ENCODE data around the gene ANKRD11. TPM values are rescaled to one million over a fixed set of nuclear protein-coding genes. Genes with fewer than 3 reads are reported as not detected.
"Not testable (repeated sequence)": the region's sequence is repeated elsewhere in the genome, so short reads cannot be mapped to it uniquely, and the experiment has no call there.

Gene ANKRD11
- total RNA-seq, 1 donor from 2014 or later, result 178 TPM

DNA sequence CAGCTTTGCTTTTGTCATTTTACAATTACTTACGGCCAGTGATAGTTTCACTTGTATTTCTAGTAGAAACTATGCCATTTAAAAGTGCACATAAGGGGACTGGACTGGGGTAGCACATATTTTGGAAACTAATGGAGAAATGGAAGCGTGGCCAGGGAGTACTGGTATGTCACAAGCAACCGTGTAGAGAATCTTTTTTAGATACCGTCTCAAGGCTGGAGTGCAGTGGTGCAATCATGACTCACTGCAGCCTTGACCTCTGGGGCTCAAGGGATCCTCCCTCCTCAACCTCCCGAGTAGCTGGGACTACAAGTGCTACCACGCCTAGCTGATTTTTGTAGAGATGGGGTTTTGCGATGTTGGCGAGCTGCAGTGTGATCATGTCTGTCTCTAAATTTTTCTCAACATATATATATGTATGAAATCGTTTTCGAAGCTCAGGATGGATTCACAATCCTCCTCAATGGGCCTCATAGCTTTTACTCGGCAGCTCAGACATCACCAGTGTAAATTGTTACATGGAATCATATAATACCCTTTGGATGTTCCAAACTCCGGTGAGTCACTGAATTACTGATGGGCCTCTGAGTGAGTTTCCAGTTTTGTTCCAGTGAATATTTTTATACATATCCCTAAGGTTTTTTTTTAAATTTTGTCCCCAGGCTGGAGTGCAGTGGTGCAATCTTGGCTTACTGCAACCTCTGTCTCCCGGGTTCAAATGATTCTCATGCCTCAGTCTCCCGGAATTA, 221.2 kb downstream of the ANKRD11 start:
- Mint-ChIP-seq H3K9me3 (ENCODE audit: low read depth) (no peaks in the 10 kb centered on the region), H3K27ac (no peak overlapping the region), H3K4me3 (ENCODE audit: low read depth) (no peak overlapping the region), H3K36me3 (ENCODE audit: insufficient read depth) (peaks cover 24% of the 10 kb centered on the region), H3K27me3 (no peaks in the 10 kb centered on the region), H3K4me1 (ENCODE audit: low read depth) (no peaks in the 10 kb centered on the region)
- TF ChIP-seq CTCF (IDR thresholded peaks at IDR 0.05; ENCODE audit: unreplicated experiment), result no peak
- no peak for DNase-seq (ENCODE audit: low spot score, unreplicated experiment)

DNA sequence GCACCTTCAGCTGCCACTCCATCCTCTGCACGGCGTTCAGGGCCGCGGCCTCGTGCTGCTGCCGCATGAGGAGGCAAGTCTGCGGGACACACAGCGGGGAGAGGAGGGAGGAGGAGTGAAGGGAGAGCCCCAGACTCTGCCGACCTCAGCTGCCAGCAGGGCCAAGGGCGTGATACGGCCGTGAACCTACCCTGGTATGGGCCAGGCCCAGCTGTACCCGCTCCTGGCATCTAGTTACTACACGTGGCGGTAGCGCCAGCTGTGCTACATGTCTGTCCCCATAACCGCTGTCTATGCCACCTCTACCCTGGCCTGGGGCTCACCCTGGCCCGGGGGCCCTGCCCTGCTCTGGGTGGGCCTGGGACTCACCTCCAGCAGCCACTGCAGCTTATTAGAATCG, 221.8 kb downstream of the ANKRD11 start:
- Mint-ChIP-seq H3K27me3 (no peaks in the 10 kb centered on the region), H3K4me3 (ENCODE audit: low read depth) (no peak overlapping the region), H3K27ac (no peak overlapping the region), H3K9me3 (ENCODE audit: low read depth) (no peaks in the 10 kb centered on the region), H3K36me3 (ENCODE audit: insufficient read depth) (peaks cover 21% of the 10 kb centered on the region), H3K4me1 (ENCODE audit: low read depth) (no peaks in the 10 kb centered on the region)
- DNase-seq (ENCODE audit: low spot score, unreplicated experiment), result no peak
- no peak for TF ChIP-seq CTCF (IDR thresholded peaks at IDR 0.05; ENCODE audit: unreplicated experiment)

GRCh38 chr16:89267746-89268145, 222.6 kb downstream of the ANKRD11 start:
- H3K27ac Mint-ChIP-seq; H3K27me3 Mint-ChIP-seq; H3K4me3 Mint-ChIP-seq (ENCODE audit: low read depth); DNase-seq (ENCODE audit: low spot score, unreplicated experiment); H3K4me1 Mint-ChIP-seq (ENCODE audit: low read depth); H3K9me3 Mint-ChIP-seq (ENCODE audit: low read depth): not testable (repeated sequence)
- peaks cover 16% of the 10 kb centered on the region for H3K36me3 Mint-ChIP-seq (ENCODE audit: insufficient read depth)

DNA sequence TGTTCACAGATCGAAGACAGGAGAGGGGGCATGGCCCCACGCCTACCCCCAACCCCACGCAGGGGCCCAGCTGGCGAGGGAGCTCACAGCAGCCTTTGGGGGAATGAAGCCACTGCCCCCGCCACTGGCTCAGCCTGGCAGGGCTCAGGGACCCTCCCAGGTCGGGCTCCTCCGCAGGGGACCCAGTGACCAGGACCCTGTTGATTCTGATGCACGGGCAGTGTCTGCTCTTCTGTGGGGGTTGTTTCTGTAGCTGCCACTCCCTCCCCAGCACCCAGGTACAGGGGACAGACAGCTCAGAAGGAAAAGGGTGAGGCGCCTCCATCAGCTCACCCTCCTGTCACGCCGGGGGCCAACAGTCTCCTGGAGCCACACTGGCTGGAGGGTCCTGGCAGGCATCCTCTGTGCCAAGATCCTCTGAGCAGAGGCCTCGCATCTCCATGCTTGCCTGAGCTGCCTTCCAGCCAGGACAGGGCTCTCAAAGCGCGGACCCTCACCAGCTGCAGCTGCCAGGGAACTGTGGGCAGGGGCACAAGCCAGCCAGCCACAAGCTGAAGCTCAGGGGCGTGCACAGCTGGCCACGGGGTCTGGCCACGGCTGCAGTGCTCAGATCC, 223.7 kb downstream of the ANKRD11 start:
- Mint-ChIP-seq H3K4me1 (ENCODE audit: low read depth) (no peaks in the 10 kb centered on the region), H3K27me3 (no peaks in the 10 kb centered on the region), H3K36me3 (ENCODE audit: insufficient read depth) (peaks cover 9% of the 10 kb centered on the region), H3K27ac (no peak overlapping the region), H3K9me3 (ENCODE audit: low read depth) (no peaks in the 10 kb centered on the region), H3K4me3 (ENCODE audit: low read depth) (no peak overlapping the region)
- DNase-seq (ENCODE audit: low spot score, unreplicated experiment), result no peak
- no peak for TF ChIP-seq CTCF (IDR thresholded peaks at IDR 0.05; ENCODE audit: unreplicated experiment)

DNA sequence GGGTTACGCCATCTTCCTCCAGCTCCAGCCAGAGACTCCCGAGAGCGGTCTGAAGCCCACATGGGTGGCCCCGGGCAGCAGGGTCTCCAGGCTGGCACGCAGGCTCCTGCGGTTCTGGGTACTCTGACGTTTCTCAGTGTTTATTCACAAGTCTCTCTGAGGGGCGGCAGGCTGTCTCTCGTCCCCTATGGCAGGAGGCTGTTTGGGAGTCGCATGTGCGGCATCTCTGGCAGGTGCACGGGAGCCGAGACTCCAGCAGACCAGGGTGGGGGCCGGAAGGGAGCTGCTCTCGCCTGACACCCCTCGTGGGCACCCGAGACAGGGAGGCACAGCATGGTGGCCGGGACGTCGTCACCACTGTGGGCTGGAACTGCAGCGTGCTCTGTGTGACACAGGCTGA, 224.7 kb downstream of the ANKRD11 start:
- Mint-ChIP-seq H3K27ac (no peak overlapping the region), H3K4me3 (ENCODE audit: low read depth) (no peak overlapping the region), H3K36me3 (ENCODE audit: insufficient read depth) (peaks cover 5% of the 10 kb centered on the region)

More for the DNA sequence above, 224.7 kb downstream of the ANKRD11 start:
- H3K27me3 Mint-ChIP-seq, result no peaks in the 10 kb centered on the region
- DNase-seq (ENCODE audit: low spot score, unreplicated experiment), result no peak
- no peaks in the 10 kb centered on the region for H3K9me3 Mint-ChIP-seq (ENCODE audit: low read depth)
- H3K4me1 Mint-ChIP-seq (ENCODE audit: low read depth), result no peaks in the 10 kb centered on the region
- TF ChIP-seq CTCF (IDR thresholded peaks at IDR 0.05; ENCODE audit: unreplicated experiment), result no peak

Measured in progenitor cell of endocrine pancreas (in vitro differentiated cells).